GM21526 (cell line): ENCODE data around the gene HS6ST3.

Experiments
- ATAC-seq: cut with Tn5 transposase; IDR thresholded peaks from one replicate; pipeline ENCODE4 v1.9.1; 2021; ENCODE audit warnings: moderate library complexity; ENCODE audit not compliant: unreplicated experiment, low FRiP score

HS6ST3 gene

GRCh38 chr13:96636001-96636709 lies 546.2 kb downstream of the HS6ST3 start:
- ATAC-seq, result no peak

GRCh38 chr13:96637039-96637438 lies 547.1 kb downstream of the HS6ST3 start:
- ATAC-seq, result no peak

GRCh38 chr13:96646101-96646500 lies 556.2 kb downstream of the HS6ST3 start:
- ATAC-seq, result no peak

GRCh38 chr13:96646515-96647211 lies 556.8 kb downstream of the HS6ST3 start:
- no peak for ATAC-seq

- peak; percentile 75 for ATAC-seq
Measured at GRCh38 chr13:96650301-96650886, 560.5 kb downstream of the HS6ST3 start.

GRCh38 chr13:96651598-96651997 lies 561.7 kb downstream of the HS6ST3 start:
- no peak for ATAC-seq

- no peak for ATAC-seq
Measured at GRCh38 chr13:96652506-96652905, 562.6 kb downstream of the HS6ST3 start.

- no peak for ATAC-seq
Measured at GRCh38 chr13:96661612-96662011, 571.7 kb downstream of the HS6ST3 start.

- ATAC-seq, result no peak
Measured at GRCh38 chr13:96662036-96662435, 572.1 kb downstream of the HS6ST3 start.

- ATAC-seq, result no peak
Measured at GRCh38 chr13:96667294-96668018, 577.5 kb downstream of the HS6ST3 start.

- no peak for ATAC-seq
Measured at GRCh38 chr13:96671073-96671472, 581.2 kb downstream of the HS6ST3 start.

GRCh38 chr13:96672016-96672415 lies 582.1 kb downstream of the HS6ST3 start:
- no peak for ATAC-seq

GRCh38 chr13:96673825-96674224 lies 583.9 kb downstream of the HS6ST3 start:
- ATAC-seq, result no peak

GRCh38 chr13:96677029-96677428 lies 587.1 kb downstream of the HS6ST3 start:
- ATAC-seq, result no peak

GRCh38 chr13:96678801-96679200 lies 588.9 kb downstream of the HS6ST3 start:
- no peak for ATAC-seq

GRCh38 chr13:96680898-96681297 lies 591.0 kb downstream of the HS6ST3 start:
- no peak for ATAC-seq

GRCh38 chr13:96681766-96682165 lies 591.9 kb downstream of the HS6ST3 start:
- no peak for ATAC-seq

GRCh38 chr13:96684469-96684868 lies 594.6 kb downstream of the HS6ST3 start:
- ATAC-seq, result no peak

- no peak for ATAC-seq
Measured at GRCh38 chr13:96684907-96685306, 595.0 kb downstream of the HS6ST3 start.

GRCh38 chr13:96686286-96686685 lies 596.4 kb downstream of the HS6ST3 start:
- no peak for ATAC-seq

GRCh38 chr13:96687191-96687590 lies 597.3 kb downstream of the HS6ST3 start:
- no peak for ATAC-seq
